ENCODE data around the gene ARMC2. TPM values are rescaled to one million over a fixed set of nuclear protein-coding genes. Genes with fewer than 3 reads are reported as not detected.

ARMC2 gene
- total RNA-seq: 2.0 and 2.8 TPM in 2 replicates

DNA sequence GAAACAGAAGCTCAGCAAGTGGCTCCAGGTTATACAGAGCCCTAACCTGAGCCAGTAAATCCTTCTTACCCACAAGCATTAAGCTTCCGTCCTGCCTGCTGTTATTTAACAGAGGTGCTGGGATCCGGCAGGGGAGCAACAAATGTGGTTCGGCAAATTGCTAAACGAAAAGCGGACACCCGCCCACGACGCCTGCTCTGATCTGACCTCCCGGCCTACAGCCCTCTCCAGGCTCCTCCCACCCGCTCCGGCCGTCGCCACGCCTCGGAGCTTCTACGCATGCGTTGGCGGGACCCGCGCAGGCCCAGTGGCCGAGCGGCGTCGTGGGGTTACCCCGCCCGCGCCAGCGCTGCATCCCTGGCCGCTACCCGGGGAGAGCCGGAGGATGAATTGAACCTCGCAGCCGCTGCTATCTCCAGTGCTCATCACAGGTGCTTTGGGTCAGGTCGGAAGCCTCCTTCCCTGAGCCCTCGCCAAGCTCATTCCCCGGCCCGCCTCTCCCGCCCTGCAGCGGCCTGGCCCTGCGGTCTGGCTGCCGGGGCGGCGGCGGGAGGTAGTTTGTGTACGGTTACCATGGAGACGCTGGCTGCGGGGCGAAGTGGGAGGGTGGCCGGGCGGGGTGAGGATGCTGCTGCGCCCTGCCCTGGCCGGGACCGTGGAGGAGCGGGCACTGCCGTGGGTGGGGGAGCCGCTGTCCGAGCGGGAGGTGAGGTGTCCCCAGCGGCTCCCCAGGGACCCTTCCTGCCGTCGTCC lies at the start of gene ARMC2:
TSS of gene ARMC2 (plus strand) at position 307 of the 753 bp plus-strand sequence. CDS start 5,846 bp downstream, outside the sequence.

Other genes with a start within 250 kb of the ARMC2 start
- 23.9 and 29.6 TPM in 2 replicates for gene SESN1, start 246.4 kb downstream of the ARMC2 start, total RNA-seq
- gene CEP57L1, start 247.1 kb downstream of the ARMC2 start, total RNA-seq: 18.6 and 18.8 TPM in 2 replicates

Data from smooth muscle cell of bladder (primary cell).